Hematopoietic multipotent progenitor cell treated with erythropoietin and hydrocortisone succinate and interleukin-3 and kit ligand, for 4 days (in vitro differentiated cells): ENCODE results near the gene MLXIPL.
"Not testable (repeated sequence)": the region's sequence is repeated elsewhere in the genome, so short reads cannot be mapped to it uniquely, and the experiment has no call there.

Source experiments
- DNase-seq: peaks from one replicate; pipeline ENCODE4 v3.0.0-alpha.2; 2015

MLXIPL gene, protein sequence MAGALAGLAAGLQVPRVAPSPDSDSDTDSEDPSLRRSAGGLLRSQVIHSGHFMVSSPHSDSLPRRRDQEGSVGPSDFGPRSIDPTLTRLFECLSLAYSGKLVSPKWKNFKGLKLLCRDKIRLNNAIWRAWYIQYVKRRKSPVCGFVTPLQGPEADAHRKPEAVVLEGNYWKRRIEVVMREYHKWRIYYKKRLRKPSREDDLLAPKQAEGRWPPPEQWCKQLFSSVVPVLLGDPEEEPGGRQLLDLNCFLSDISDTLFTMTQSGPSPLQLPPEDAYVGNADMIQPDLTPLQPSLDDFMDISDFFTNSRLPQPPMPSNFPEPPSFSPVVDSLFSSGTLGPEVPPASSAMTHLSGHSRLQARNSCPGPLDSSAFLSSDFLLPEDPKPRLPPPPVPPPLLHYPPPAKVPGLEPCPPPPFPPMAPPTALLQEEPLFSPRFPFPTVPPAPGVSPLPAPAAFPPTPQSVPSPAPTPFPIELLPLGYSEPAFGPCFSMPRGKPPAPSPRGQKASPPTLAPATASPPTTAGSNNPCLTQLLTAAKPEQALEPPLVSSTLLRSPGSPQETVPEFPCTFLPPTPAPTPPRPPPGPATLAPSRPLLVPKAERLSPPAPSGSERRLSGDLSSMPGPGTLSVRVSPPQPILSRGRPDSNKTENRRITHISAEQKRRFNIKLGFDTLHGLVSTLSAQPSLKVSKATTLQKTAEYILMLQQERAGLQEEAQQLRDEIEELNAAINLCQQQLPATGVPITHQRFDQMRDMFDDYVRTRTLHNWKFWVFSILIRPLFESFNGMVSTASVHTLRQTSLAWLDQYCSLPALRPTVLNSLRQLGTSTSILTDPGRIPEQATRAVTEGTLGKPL

DNA sequence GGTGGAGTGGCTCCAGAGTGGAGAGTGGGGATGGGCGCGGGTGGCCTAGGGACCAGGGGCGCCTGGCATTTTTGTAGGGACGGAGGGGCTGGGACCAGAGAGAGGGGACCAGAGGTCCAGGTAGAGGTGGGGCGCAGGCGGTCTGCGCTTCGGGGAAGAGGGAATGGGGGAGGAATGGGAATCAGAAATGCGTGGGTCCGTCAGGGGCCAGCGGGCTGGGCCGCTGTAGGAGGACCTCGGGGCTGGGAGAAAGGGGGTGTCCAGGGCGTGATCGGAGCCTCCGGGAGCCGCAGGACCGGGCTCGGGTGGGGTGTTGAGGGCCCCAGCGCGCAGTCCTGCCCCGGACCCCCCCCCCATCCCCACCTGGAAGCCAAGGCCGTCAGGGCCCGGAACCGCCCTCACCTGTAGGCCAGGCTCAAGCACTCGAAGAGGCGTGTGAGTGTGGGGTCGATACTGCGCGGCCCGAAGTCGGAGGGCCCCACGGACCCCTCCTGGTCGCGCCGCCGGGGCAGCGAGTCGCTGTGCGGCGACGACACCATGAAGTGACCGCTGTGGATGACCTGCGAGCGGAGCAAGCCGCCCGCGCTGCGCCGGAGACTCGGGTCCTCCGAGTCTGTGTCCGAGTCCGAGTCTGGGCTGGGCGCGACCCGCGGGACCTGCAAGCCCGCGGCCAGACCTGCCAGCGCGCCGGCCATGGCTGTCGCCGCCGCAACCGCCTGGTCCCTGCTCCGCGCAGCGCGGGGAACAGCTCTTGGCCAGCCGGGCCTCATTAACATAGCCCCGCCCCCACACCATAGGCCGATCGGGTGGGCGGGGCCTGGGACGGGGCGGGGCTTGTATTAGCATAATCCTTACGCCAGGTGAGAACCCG lies at the start of gene MLXIPL:
Gene MLXIPL, minus strand, starts transcription at position 725 of the 871 bp plus-strand sequence. Its CDS starts 30 bp downstream, at position 695.
- DNase-seq, result peak; percentile 89

DNA sequence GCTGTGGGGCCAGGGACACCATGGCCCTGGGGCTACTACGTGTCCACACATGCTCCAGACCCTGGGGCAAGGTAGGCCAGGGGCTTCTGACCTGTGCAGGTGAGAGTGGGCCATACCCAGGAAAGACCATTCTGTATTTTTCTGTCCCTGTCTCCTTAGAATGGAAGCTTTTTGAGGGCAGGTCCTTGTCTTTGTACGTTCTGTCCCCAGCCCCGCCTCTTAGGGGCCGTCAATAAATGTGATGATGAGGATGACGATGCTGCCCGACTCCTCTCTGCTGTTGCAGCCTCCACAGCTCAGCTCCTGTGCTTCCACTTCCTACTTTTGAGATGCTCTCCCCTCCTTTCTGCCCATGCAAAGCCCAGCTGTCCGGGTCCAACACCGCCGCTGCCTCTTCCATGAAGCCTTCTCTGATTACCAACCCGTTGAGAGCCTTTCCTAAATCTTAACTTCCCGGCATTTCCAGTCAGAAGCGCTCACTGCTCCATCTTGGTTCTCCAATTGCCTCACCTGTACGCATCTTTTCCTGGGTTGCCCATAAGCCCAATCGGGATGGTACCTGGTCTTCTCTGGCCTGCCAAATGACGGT lies 47.6 kb upstream of the MLXIPL start:
- no peak for DNase-seq

DNA sequence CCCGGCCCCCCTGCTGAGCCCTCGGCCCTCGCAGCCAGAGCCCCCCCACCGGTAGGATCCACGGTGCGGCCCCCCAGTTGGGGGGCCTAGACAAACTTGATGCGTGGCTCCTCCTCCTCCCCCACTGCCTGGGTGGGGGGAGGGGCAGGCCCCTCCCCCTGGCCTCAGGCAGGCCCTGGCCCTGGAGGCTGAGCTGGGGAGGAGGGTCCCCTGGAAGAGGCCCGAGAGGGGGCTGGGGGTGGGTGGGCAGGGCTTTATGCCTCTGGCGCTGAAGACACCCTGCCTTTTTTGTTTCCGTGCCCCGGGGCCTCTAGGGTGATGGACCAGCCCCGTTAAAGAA lies 47.0 kb upstream of the MLXIPL start:
- DNase-seq, result no peak

DNA sequence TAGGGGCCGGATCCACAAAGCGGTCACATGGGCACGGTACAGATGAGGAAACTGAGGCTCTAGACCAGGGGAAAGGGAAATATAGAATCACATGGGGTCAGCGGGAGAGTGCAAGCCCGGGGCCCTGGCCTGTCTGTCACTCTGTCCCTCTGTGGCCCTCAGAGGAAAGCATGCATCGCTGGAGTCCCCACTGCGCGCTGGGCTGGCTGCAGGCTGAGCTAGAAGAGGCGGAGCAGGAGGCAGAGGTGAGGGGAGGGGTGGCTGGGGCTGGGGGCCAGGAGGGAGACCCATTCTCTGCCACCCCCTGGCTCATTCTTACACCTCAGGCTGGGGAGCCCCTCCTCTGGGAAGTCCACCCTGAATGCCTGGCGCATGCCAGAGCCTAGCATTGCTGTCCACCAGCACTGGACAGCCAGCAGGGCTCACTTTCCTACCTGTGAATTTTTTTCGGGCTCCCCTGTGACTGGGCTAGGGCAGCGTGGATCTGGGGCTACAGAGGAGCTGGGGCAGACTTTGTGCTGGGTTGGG lies 45.6 kb upstream of the MLXIPL start:
- DNase-seq, result no peak

DNA sequence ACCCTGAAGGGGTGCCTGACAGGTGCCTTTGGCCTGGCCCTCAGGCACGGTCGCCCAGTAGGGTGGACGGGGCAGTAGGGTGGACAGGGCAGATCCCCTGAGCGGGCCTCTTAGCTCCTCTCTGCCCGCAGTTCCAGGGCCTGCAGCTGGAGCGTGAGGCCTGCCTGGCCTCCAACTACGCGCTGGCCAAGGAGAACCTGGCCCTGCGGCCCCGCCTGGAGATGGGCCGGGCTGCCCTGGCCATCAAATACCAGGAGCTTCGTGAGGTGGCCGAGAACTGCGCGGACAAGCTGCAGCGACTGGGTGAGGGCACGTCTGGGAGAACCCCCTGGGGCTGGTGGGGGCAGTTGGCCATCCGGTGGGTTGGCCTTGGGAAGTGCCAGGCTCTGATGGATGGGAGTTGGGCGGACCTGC lies 45.0 kb upstream of the MLXIPL start:
- DNase-seq, result no peak

DNA sequence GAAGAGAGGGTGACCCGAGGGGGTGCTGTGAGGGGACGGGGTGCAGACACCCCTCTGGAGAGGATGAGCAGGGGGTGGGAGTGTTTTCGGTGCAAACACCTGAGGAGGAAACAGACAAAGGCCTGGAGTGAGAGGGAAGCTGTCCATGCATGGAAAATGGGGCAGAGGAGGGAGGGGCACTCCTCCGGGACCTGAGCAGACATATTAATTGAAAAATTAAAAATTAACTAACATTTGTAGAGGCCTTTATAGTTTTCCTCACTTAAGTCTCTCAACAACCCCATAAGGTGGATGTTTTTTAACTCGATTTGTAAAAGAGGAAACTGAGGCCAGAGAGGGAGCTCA lies 44.5 kb upstream of the MLXIPL start:
- DNase-seq, result no peak

DNA sequence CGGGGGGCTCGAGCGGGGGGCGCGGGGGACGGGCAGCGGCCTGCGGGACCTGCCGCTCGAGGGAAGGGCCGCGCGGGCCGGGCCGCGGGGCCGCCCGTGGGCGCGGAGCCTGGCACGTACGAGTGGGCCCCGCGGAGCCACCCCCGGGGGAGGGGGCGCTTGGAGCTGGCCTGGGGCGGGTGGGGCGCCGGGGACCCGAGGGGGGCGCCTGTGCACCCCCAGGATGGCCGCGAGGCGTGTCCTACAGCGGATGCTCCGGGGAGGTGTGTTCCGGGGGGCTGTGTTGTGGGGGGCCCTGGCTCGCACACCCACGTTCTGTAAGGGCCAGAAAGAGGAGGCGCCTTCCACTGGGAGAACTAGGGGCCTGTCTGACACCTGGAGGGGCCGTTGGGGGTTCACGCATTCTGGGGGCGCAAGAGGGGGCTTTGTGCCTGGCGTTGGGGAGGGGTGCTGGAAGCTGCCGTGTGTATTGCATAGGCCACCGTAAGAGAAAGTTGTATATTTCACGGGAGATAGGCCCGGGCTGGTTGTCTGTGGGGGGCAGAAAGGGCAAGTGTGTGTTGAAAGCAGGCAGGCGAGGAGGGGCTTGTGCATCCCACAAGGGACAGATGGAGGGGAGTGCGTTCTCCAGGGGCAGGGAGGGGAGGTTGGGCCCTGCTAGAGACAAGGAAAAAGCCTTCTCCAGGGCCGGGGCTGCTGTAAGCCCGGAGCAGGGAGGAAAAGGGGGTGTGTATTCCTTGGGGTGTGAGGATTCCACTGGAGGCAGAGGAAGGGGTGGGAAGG lies 44.0 kb upstream of the MLXIPL start:
- no peak for DNase-seq

DNA sequence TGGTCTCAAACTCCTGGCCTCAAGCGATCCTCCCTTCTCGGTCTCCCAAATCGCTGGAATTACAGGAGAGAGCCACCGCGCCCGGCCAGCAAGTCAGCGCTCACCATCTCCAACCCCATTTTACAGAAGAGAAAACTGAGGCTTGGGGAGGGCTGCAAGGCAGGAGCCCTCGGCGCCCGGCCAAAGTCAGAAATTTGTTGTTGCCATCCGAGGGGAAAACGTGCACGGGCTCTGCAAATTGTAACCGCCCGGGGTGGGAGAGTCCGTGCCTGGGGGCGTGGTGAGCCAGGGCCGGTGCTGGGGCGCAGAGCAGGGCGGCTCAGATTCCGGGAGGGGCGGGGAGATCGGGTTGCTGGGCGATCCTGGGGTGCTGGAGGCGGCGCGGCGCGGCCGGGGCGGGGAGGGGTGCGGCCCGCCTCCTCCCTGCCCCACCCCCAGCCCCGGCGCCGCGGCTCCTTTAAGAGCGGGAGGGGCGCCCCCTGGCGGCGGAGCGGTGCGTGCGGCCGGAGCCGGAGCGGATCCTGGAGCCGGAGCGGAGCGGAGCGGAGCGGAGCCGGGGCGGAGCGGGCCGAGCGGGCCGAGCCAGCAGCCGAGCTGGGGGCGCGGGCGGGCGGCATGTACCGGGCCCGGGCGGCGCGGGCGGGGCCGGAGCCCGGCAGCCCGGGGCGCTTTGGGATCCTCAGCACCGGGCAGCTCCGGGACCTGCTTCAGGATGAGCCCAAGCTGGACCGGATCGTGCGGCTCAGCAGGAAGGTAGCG lies 43.2 kb upstream of the MLXIPL start, which contains the start of gene VPS37D:
Gene VPS37D, plus strand, starts transcription at position 488 of the 759 bp plus-strand sequence. Its CDS starts 128 bp downstream, at position 616.
- peak; percentile 95 for DNase-seq

DNA sequence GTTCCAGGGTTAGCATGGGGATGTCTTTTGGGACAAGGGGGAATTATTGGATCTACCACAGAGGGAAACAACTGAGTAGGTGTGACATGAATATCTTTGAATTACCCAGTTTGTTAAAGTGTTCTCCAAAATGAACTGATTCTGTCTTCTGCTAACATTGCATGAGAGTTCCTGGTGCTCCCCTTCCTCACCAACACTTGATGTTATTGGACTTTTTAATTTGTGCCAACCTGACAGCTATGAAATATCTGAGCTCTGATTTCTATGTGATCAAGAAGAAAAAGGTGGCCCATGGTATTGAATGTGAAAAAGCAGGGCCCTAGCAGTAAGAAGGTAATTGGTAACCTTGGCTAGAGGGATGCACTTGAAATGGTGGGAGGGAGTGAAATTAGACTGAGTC lies 38.7 kb upstream of the MLXIPL start:
- no peak for DNase-seq

DNA sequence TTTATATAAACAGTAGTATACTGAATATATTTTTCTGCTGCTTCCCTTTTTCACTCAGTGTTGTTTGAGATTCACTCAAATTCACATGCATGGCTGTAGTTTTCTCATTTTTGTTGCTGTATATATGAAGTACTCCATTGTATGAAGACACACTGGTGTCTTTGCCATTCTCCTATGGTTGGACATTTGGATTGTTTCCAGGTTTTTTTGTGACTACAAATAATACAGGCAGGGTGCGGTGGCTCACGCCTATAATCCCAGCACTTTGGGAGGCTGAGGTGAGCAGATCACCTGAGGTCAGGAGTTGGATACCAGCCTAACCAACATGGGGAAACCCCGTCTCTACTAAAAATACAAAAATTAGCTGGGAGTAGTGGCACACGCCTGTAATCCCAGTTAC lies 36.3 kb upstream of the MLXIPL start:
- not testable (repeated sequence) for DNase-seq

DNA sequence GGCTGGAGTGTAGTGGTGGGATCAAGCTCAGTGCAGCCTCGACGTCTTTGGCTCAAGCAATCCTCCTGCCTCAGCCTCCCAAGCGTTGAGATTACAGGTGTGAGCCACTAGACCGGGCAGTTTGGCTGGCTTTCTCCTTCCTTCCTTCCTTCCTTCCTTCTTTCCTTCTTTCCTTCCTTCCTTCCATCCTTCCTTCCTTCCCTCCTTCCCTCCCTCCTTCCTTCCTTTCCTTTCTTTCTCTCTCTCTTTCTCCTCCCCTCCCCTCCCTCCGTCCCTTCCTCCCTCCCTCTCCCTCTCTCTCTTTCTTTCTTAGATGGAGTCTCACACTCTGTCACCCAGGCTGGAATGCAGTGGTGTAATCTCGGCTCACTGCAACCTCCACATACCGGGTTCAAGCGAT lies 35.7 kb upstream of the MLXIPL start:
- no peak for DNase-seq

DNA sequence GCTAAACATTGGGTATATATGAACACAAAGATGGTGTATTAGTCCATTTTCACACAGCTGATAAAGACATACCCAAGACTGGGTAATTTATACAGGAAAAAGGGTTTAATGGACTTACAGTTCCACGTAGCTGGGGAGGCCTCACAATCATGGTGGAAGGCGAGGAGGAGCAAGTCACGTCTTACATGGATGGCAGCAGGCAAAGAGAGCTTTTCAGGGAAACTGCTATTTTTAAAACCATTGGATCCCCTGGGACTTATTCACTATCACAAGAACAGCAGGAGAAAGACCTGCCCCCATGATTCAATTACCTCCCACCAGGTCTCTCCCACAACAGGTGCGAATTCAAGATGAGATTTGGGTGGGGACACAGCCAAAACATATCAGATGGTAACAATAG lies 31.0 kb upstream of the MLXIPL start:
- DNase-seq, result not testable (repeated sequence)

DNA sequence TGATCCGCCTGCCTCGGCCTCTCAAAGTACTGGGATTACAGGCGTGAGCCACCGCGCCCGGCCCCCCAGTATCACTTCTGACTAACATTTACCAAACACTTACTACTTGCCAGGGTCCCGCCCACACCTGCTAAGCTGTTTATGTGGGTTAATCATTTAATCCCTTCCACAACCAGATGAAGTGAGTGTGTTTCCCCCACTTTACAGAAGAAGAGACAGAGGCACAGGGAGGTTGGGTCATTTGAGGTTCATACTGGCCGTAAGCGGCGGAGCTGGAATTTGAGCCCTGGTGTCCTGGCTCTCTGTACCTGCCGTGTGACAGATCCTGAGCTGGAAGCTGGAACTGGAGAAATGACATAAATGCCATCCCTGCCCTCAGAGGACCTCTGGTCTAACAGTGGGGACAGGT lies 28.2 kb upstream of the MLXIPL start:
- DNase-seq, result no peak

DNA sequence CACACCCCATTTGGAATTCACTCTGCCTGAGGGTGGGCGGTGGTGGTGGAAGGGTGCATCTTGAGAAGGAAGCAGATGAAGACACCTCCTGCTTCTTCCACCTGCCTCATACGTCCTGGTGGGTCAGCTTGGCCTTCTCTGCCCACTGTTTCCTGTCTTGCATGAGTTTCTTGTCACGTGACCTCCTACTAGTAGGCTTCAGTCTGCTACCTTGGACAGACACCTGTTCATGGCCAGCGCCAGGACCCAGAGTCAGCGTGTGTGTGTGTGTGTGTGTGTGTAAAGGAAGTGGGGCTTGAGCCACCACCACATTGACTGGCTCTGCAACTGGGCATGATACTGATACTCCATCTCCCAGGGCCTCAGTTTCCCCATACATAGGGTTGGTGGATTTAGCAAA lies 26.2 kb upstream of the MLXIPL start:
- no peak for DNase-seq

DNA sequence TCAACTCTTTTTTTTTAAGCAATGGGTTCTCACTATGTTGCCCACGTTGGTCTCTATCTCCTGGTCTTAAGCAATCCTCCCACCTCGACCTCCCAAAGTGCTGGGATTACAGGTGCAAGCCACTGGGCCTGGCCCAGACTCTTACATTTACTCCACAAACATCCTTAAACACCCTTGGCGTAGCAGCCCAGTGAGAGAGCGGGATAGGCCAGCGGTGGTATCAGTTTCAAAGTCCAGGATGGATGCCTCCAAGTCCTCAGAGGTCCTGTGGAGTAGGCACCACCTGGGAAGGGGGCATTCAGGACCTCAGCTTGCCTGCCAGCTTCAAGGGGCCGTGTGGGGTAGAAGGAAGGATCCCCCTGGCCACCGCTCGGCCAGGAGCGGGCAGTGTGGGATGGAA lies 25.3 kb upstream of the MLXIPL start:
- no peak for DNase-seq

DNA sequence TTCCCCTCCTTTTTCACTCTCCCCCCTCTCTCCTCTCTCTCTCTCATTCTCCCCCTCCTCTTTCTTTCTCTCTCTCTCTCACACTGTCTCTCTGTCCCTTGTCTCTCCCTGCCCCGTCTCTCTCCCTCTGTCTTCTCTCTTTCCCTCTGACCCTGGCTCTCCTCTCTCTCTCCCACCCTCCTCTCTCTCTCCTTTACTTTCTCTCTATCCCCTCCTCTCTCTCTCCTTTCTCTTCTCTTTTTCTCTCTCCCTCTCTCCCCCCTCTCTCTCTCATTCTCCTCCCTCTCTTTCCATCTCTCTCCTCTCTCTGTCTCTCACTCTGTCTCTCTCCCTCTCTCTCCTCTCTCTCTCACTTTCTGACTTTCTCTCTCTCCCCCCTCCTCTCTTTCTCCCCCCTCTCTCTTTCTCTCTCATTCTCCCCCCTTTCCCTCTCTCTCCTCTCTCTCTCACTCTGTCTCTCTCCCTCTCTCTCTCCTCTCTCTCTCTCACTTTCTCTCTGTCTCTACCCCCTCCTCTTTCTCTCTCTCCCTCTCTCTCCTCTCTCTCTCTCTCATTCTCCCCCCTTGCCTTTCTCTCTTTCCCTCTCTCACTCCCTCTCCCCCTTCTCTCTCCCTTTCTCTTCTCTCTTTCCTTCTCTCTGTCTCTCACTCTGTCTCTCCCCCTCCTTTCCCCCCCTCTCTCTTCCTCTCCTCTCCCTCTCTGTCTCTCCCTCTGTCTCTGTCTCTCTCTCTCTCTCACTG lies 24.4 kb upstream of the MLXIPL start:
- DNase-seq, result no peak

DNA sequence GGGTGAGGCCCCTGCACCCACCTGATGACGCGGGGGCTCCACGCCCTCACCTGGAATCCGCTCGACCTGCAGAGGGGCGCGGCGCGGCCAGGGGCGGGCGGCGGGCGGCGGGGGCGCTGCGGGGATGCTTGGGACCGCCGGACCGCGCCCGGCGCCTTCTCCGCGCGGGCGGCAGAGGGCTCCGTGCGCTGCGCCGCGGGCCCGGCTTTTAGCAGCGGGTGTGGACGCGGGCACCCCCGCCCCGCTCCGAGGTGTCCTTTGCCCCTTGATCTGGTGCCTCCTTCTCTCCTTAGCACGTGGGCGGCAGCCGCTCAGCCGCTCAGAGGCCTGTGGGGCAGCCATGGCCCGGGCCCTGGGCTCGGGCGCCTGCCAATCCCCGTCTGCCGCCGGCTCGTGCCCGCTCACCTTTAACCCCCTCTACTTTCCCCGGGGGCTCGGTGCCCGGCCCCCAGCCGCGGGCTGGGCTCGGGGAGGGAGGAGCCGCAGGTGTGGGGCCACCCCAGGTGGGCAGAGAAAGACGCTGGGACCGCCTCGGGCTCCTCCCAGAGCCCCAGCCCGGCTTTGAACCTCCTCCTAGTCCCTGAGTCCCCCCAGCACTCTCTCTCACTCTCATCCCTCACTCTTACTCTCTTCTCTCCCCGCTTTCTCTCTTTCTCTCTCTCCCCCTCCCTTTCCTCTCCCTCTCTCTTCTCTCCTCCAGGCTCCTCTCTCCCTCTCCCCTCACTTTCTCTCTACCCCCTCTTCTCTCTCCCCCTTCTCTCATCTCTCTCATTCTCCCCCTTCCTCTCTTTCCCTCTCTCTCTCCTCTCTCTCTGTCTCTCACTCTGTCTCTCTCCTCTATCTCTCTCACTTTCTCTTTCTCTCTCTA lies 23.6 kb upstream of the MLXIPL start:
- peak; percentile 45 for DNase-seq

DNA sequence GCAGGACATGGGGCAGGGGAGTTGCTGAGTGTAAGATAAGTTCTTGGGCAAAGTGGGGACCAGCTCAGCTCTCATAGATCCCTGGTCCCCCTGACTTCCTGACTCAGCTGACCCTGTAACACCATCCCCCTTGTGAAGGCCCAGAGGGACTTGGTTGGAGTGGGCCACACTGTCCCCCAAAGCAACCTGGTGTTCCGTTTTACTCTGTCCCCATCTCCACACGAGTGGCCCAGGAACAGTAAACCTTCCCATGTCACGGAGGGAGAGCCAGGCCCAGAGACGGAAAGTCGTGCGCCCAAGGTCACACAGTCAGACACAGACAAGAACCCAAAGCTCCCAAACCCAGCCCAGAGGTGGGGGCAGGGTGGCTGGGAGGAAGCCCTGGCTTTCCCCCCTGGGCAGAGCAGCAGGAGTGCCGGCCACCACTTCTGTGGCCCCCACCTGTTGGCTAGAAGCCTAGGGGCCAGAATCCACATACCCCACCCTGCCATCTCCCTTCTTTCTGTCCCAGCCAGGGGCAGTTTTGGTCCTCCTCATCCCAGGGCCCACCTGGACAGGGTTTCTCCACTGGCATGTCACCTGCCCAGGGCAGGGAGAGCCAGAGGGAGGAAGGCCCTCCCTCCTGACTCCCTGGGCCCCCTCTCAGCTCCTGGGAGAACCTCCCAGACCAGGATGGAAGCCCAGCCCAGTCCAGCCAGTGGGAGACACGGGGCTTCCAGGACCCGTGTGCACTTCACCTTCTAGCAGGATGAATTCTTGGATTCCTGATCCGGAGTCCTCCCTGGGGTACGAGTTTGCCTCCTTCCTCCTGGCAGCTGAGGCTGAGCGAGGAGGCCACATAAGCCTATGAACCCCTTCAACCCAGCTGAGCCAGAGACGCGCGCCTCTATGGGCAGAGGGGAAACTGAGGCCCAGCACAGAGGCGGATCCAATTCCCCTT lies 22.7 kb upstream of the MLXIPL start:
- DNase-seq, result no peak
